Germinal center (tissue), 1 donor: ENCODE data around the gene CHAMP1.

Source experiments
- DNase-seq: peaks from one replicate; pipeline ENCODE4 v3.0.0; 2012; ENCODE audit warnings: mixed read lengths, low spot score

The CHAMP1 gene, protein sequence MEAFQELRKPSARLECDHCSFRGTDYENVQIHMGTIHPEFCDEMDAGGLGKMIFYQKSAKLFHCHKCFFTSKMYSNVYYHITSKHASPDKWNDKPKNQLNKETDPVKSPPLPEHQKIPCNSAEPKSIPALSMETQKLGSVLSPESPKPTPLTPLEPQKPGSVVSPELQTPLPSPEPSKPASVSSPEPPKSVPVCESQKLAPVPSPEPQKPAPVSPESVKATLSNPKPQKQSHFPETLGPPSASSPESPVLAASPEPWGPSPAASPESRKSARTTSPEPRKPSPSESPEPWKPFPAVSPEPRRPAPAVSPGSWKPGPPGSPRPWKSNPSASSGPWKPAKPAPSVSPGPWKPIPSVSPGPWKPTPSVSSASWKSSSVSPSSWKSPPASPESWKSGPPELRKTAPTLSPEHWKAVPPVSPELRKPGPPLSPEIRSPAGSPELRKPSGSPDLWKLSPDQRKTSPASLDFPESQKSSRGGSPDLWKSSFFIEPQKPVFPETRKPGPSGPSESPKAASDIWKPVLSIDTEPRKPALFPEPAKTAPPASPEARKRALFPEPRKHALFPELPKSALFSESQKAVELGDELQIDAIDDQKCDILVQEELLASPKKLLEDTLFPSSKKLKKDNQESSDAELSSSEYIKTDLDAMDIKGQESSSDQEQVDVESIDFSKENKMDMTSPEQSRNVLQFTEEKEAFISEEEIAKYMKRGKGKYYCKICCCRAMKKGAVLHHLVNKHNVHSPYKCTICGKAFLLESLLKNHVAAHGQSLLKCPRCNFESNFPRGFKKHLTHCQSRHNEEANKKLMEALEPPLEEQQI

DNA sequence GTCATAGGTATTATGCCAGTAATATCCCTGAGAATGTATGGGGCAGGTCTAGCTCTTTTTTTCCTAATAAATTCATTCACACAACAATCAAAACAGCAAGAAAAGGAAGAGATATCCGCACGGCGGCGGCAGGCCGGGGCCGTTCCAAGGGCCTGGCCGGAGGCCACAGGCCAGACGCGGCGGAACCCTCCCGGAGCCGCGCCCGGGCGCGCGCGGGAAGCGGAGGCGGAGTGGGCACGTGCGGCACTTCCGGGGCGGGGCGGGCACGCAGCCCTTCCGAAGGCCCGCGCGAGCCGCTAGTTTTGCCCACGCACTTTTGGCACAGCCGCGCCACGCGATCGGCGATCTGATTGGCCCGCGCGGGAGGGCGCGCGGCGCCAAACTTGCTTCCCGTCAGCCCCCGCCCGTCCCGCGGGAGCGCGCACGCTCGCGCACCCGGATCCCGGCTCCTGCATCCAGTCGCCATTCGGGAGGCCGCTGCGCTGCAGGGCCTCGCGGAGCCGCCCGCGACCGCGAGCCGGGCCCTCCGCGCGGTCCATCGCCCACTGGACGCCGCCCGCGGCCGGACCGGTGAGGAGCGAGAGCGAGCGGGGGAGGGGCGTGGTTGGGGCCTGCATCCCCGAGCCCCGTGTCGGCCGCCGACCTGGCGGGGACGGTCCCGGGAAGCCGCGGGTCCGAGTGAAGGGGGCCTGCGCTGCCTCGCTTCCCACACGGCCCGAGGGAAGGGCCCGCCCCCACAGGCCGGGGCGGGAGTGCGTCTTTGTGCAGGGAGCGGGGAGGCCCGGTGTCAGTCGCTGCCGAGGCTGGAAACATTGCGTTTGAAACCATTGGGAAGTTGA is at the start of gene CHAMP1:
TSS of gene CHAMP1 (plus strand) at position 430 of the 839 bp plus-strand sequence. CDS start 9,340 bp downstream, outside the sequence.
- peak; percentile 92 for DNase-seq

DNA sequence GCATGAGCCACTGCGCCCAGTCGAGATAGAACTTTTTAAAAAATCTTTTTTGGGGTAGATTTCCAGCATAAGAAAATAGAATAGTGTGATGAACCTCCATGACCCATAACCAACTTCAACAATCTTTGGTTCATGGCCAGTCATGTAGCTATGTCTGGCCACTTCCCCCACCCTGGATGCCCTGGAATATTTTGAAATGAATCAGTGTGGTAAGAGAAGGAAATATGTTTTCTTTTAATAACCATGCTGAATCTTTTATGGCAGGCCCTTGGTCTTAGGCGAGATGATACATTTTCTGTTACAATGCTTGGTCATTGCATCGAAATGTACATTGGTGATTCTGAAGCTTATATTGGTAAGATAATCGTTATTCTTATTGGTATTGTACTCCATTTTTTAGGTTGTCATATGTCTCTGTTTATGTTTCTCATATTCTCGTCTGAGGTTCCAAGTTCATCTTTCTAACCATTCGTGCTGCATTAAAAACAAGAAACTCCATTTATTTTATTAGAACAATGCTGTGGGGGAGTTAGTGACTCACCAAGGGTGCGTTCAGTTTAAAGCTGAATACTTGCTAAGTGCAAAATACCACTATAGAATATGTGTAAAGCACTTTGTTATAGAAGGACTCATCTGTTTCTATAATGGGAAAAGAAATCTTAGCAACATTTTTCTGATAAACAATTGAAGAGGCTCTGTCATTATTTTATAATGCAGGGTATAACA is 49.3 kb upstream of the CHAMP1 start:
- no peak for DNase-seq

DNA sequence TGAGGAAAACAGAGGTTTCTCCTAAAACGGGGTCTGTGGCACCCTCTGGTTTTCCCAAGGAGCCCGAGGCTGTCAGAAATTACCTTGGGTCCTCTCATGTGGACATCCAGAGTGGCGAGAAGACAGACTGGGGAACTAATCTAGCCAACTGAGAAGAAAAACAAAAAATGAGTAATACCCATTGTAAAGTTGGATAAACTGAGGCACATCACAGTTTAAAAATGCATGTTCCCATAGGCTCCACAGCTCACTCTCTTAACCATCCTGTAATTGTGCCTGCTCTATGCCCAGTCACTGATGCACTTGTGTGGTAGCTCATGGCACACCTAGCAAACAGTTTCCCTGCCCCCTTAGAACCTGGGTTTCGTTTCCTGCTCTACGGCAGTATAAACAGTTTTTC is 48.1 kb upstream of the CHAMP1 start:
- no peak for DNase-seq

DNA sequence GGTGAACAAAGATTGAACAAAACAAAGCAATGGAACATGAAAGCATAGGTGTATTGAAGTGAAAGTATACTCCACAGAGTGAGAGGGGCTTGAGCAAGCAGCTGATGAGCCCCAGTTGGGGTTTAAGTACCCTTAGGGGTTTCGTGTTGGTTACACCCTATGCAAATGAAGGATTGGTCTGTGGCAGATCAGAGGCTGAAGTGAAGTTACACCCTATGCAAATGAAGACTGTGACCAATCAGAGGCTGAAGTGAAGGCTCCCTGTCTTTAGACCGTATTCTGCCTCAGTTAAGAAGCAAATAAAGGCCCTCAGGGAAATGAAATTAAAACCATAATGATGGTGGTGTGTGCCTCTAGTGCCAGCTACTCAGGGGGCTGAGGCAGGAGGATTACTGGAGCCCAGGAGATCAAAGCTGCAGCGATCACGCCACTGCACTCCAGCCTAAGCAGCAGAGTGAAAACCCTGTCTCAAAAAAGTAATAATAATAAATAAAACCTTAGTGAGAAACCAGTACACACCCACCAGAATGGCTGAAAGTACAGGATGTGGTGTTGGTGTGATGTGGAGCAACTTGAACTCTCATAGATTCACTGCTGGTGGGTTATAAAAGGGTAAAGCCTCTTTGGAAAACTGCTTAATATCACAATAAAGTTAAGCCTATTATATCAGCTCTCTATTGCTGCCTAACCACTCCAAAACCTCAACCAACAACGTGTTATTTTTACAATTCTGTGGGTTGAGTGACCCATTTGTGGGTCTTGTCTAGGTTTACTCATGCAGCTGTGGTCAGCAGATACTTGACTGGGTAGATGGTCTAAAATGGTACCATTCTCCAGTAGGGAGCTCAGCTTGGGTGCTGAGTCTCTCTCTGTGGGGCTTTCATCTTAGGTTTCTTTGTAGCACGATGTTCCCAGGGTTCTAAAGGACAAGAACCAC is 45.7 kb upstream of the CHAMP1 start:
- DNase-seq: no peak

DNA sequence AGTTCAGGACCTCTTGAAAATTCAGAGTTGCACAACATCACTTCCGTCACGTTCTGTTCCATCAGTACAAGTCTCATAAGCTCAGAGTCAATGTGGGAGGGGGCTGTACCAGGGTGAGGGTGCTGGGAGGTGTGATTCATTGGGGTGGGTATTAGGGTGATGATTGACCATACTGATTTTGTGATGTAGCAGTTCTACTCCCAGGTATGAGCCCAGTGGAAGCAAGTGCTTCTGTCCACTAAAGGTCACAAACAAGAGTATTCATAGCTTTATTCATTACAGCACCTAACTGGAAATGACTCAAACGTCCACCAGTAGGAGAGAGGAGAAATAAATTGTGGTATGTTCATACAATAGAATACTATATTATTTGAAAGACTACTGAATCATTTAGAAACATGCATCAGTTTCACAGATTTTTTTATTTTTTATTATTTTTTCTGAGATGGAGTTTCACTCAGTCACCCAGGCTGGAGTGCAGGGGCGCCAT is 45.0 kb upstream of the CHAMP1 start:
- DNase-seq: no peak

DNA sequence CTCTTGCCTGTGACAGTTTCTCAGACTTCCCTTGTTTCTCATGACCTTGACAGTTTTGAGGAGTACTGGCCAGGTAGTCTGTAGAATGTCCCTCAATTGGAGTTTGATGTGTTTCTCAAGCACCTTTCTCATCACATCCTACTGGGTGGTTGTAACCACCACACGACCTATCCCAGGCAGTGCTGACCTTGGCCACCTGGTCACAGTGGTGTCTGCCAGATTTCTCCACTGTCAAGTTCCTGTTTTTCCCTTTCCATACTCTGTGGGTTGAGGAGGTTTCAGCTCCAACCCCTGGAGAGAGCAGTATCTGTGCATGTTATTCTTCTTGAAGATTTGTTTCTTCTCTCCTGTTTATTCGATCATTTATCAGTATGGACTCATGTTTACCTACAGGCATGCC is 41.3 kb upstream of the CHAMP1 start:
- no peak for DNase-seq

DNA sequence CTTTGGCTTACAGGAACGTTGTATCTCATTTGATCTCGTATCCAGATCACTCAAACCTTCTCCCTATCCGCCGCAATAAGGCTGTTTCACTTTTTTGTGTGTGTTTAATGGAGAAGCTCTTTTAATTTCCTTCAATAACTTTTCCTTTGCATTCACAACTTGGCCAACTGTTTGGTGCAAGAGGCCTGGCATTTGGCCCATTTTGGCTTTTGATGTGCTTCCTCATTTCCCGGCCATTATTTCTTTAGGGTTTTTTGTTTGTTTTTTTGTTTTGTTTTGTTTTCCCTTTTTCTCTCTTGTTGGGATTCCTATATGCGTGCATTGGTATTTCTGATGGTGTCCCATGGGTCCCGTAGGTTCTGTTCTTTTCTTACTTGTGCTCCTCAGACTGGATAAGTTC is 39.0 kb upstream of the CHAMP1 start:
- DNase-seq: no peak

DNA sequence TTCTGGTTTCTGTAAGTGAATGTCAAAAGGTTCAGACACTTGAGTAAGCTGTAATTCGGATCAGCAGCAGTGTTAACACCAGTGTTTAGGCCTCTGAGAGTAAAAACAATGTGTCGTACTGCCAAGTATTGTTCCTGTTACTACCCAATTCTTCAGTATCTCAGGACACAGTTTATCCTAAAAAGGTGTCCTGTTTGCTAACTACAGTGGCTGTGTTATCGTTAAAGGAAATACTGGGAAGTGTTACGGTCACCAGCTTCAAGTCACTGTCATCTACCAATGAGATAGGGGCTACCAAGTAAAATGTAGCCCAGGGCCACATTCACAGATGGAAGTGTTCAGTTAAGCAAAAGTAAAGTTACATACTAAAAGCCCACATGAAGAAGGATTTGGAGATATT is 35.2 kb upstream of the CHAMP1 start:
- no peak for DNase-seq

DNA sequence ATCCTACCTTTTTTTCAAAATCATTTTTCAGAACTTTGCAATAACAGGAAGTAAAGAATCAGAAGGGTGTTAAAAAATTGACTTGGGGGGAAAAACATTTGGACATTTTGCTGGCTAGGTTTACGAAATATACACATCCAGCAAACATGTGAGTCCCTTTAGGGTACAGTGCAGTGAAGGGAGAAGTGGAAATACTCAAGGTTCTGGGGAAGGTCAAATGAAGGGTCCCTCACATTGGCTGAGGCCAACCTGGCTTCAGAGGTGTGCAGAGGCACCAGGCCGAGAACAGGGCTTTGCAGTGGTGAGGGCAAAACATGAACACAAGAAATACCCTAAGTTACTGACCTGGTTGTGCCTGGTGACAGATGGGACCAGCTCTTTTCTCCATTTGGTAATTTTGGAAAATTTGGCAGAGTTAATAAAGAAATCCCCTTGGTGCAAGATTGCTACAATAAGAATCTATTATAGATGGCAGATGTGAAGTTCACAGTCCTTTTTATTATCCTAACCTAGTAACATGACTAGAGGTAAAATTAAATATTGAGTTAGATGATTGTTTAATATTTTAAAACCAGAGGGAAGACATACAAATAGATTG is 34.4 kb upstream of the CHAMP1 start:
- DNase-seq: no peak

DNA sequence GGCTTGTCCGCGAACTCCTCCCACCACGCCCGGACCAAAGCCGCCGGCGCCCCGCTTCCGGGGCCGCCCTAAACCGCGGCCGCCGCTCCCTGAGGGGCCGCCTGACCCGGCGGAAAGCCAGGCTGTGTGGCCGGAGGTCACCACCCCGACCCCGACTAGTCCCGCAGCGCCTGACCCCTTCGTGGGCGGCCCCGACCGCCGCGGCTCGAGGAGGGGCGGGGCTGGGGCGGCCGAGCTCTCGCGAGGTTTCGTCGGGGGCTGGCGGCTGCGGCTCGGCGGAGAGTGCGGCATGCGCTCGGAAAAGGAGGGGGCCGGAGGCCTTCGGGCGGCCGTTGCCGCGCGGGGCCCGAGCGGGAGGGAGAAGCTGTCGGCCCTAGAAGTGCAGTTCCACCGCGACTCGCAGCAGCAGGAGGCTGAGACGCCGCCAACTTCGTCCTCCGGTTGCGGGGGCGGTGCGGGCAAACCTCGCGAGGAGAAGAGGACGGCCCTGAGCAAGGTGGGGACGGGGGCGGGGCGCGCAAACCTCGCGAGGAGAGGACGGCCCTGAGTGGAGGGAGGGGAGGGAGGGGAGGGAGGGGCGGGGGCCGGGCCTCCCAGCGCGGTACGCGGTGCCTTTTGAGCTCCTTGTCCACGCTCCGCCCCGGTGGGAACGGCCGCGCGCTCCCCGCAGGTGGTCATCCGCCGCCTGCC is 32.8 kb upstream of the CHAMP1 start, which contains the start of gene UPF3A:
TSS of gene UPF3A (plus strand) at position 251 of the 690 bp plus-strand sequence. CDS start at position 290, 39 bp downstream.
- DNase-seq: peak; percentile 86

DNA sequence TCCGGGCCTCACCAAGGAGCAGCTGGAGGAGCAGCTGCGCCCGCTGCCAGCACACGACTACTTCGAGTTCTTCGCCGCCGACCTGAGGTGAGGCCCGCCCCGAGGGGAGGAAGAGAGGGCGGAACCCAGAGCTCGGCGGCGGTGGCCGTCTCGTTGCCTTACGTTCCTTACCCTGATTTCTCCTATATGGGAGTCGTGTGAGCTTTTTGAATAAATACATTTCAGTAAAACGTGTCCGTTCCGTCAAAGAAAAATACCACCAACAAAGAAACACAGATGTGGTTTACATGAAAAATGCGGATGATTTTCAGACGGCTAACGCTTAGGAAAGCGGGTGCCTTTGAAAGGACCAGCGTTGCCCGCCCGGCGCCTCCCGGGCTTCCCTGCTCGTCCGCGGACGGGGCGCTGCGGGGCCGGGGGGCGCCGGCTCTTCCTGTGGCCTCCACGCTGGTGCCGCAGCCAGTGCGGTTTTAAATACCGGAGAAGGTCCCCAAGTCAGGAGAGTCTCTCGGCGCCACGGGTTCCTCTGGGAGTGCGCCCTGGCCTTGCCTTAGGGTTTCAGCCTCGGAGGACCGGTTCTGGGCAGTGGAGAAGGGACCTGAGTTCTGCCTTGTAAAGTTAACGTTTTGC is 32.1 kb upstream of the CHAMP1 start:
- peak; percentile 67 for DNase-seq

DNA sequence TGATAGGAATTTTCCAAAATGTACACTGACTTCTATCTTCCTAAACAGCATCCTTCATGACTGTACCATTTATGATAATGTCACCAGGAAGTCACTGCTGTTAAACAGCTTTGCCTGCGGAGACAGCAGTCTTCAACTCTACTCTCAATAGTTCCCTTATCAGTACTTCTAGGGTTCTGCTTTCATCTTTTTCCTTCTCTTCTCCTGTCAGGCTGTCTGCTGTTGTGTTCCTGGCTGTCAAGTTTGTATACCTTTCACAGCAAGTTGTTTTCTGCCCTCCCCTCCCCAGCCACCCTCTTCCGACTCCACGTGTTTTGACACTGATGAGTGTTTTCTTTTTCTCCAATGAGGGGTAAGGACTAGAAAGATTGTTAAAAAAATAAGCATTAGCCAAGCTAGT is 30.7 kb upstream of the CHAMP1 start:
- no peak for DNase-seq

DNA sequence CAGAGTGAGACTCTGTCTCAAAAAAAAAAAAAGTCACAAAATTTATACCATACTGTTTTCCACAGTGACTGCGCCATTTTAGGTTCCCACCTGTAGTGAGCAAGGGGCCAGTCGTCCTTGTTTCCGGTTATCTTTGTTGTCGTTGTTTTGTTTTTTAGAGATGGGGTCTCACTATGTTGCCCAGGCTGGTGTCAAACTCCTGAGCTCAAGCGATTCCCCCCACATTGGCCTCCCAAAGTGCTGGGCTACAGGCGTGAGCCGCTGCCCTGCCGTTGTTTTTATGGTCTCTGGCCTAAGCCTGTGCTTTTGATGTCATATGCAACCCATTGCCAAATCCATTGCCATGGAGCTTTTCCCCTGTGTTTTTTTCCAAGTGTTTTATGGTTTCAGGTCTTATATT is 29.6 kb upstream of the CHAMP1 start:
- no peak for DNase-seq

DNA sequence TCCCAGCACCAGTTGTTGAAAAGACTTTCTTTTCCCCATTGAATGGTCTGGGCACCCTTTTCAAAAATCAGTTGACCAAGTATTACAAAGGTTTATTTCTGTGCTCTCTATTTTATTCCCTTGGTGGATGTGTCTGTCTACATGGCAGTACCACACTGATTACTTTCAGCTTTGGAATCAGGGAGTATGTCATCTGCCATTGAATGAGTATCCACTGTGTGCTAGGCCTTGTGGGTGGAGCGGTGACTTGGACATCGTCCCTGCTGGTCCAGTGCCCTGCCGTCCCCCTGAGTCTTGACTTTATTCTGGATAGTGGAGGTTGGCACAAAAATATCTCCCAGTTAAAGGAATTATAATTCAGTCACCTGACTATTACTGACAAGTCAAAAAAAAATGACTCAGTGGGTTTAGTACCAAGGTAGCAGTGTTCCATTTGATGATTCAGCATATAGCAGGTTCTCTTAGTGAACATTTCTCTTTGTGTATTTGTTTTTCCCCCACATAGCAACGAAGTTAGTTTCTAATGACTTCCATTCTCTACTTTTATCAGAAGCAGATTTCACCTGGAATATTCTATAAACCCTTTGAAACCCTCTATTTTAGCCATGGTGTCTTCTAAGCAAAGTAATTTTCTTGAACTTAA is 29.0 kb upstream of the CHAMP1 start:
- DNase-seq: no peak

DNA sequence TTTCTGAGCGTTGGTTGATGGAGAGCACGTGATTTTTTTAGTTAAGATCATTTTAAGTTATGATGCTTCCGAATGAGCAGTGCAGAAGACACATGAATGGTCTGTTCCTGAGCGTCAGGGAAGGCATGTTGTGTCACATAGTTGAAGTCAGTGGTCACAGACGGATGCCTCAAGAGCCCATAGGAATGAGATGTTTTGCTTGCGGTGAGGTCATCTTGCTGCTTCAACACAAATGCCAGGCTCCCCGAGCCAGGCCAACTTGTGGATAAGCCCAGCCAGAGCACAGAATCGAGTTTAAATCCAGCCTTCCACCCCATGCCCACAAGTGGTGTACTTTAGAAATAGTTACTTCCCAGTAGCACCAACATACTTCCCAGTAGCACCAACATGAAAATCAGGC is 27.5 kb upstream of the CHAMP1 start:
- DNase-seq: no peak

DNA sequence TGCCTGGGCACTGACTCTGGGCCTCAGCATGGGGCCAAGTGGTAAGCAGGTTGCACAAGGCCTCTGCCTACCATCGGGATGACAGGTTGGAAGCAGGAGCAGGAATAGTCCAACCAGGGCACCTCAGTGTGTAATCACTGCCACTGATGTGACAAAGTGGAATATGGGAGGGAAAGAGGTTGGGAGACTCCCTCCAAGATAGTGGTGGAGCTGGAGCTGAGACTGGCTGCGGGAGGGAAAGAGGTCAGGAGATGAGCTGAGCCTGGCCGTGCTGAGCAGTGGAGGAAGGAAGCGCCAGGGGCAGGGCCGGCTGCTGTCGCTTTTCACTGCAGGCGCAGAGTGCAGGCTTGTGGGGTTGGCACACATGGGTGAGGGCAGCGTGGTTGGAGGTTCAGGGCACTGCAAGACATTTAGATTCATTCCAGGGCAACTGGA is 26.1 kb upstream of the CHAMP1 start:
- no peak for DNase-seq

DNA sequence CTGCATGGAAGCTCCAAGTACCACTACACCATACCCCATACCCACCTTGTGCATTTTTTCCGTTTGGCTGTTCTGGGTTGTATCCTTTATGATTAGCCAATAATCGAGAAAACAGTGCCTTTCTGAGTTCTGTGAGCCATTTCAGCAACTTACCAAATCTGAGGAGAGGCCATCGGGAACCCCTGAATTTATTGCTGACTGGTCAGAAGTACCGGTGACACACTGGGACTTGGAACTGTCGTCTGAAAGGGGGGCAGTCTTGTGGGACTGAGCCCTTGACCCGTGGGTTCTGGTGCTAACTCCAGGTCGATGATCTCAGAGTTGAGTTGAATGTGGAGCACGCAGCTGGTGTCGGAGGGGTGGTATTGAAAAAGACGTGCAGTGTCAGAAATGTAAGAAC is 17.9 kb upstream of the CHAMP1 start:
- no peak for DNase-seq

DNA sequence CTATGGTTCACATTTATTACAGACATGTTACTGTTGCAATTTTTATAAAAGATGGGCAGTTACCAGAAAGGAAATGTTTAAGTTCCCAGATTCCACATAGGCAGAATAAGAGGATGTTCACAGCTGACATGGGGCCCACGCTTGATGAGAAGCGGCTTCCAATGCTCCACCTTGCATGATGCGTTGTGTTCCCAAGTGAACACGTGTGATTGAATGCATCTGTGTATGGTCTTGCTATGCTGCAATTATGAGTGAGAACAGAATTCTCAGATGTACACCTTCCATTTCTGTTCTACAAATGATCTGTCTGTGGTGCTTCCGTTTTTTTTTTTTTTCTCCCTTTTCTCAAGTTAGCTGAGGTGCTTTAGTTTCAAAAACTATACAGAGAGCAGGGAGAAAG is 17.4 kb upstream of the CHAMP1 start:
- DNase-seq: no peak
